ENCODE results near the gene NUP210L.
A peak's percentile ranks its signal among the peaks of the same experiment; 100 is the strongest.
"Not testable (repeated sequence)": the region's sequence is repeated elsewhere in the genome, so short reads cannot be mapped to it uniquely, and the experiment has no call there.

Gene NUP210L

GRCh38 chr1:153987621-153988020, 167.3 kb downstream of the NUP210L start:
- no peak for DNase-seq

- DNase-seq, result no peak
Measured at GRCh38 chr1:153985941-153986761, 168.7 kb downstream of the NUP210L start, which contains the start of gene RAB13. Gene RAB13, minus strand, starts transcription at chr1:153986339. Its CDS starts 103 bp downstream, at chr1:153986236.

GRCh38 chr1:153985341-153985912, 169.4 kb downstream of the NUP210L start:
- no peak for DNase-seq

GRCh38 chr1:153984123-153984894, 170.6 kb downstream of the NUP210L start:
- DNase-seq, result no peak

- not testable (repeated sequence) for DNase-seq
Measured at GRCh38 chr1:153981735-153982134, 173.1 kb downstream of the NUP210L start.

GRCh38 chr1:153979091-153979490, 175.8 kb downstream of the NUP210L start:
- not testable (repeated sequence) for DNase-seq

GRCh38 chr1:153978274-153978909, 176.5 kb downstream of the NUP210L start:
- no peak for DNase-seq

- peak; percentile 79 to 80 for DNase-seq
Measured at GRCh38 chr1:153977250-153978240, 177.3 kb downstream of the NUP210L start, which contains the start of gene JTB. Gene JTB, minus strand, starts transcription at chr1:153977674. Its CDS starts 422 bp downstream, at chr1:153977252.

- no peak for DNase-seq
Measured at GRCh38 chr1:153976819-153977249, 178.0 kb downstream of the NUP210L start.

- DNase-seq, result no peak
Measured at GRCh38 chr1:153973525-153973924, 181.3 kb downstream of the NUP210L start.

GRCh38 chr1:153973071-153973470, 181.8 kb downstream of the NUP210L start:
- no peak for DNase-seq

- no peak for DNase-seq
Measured at GRCh38 chr1:153970346-153970745, 184.5 kb downstream of the NUP210L start.

- DNase-seq, result no peak
Measured at GRCh38 chr1:153968972-153969371, 185.9 kb downstream of the NUP210L start.

- DNase-seq, result no peak
Measured at GRCh38 chr1:153968408-153968807, 186.5 kb downstream of the NUP210L start.

- no peak for DNase-seq
Measured at GRCh38 chr1:153968000-153968363, 186.9 kb downstream of the NUP210L start.

- peak; percentile 67 to 71 for DNase-seq
Measured at GRCh38 chr1:153967107-153967999, 187.5 kb downstream of the NUP210L start, which contains the start of gene CREB3L4. Gene CREB3L4, plus strand, starts transcription at chr1:153967902. Its CDS starts 624 bp downstream, at chr1:153968526.

GRCh38 chr1:153963850-153964331, 191.0 kb downstream of the NUP210L start:
- DNase-seq, result no peak

- peak; percentile 93 to 97 for DNase-seq
Measured at GRCh38 chr1:153963030-153963849, 191.6 kb downstream of the NUP210L start, which contains the start of gene SLC39A1. Gene SLC39A1, minus strand, starts transcription at chr1:153963537. Its CDS starts 822 bp downstream, at chr1:153962715.

Measured in stimulated activated CD4-positive, alpha-beta T cell treated with anti-CD3 and anti-CD28 coated beads, Interleukin-2, amount 100 ng/mL, for 48 hours (primary cell).